HG03439 (cell line): Measurements from ENCODE around the gene PLEKHA7.

Experiments
- ATAC-seq: cut with Tn5 transposase; IDR thresholded peaks from one replicate; pipeline ENCODE4 v1.9.1; 2021; ENCODE audit warnings: mild to moderate bottlenecking, moderate library complexity; ENCODE audit not compliant: unreplicated experiment

The PLEKHA7 gene

GRCh38 chr11:16846305-16846704 lies 167.9 kb downstream of the PLEKHA7 start:
- no peak for ATAC-seq

GRCh38 chr11:16844268-16844771 lies 169.9 kb downstream of the PLEKHA7 start:
- ATAC-seq: no peak

- no peak for ATAC-seq
Measured at GRCh38 chr11:16843294-16843693, 170.9 kb downstream of the PLEKHA7 start.

- ATAC-seq: no peak
Measured at GRCh38 chr11:16841984-16842383, 172.2 kb downstream of the PLEKHA7 start.

GRCh38 chr11:16841481-16841880 lies 172.7 kb downstream of the PLEKHA7 start:
- ATAC-seq: no peak

GRCh38 chr11:16840951-16841350 lies 173.3 kb downstream of the PLEKHA7 start:
- no peak for ATAC-seq

GRCh38 chr11:16839821-16840220 lies 174.4 kb downstream of the PLEKHA7 start:
- ATAC-seq: no peak

- ATAC-seq: no peak
Measured at GRCh38 chr11:16834384-16834783, 179.8 kb downstream of the PLEKHA7 start.

- no peak for ATAC-seq
Measured at GRCh38 chr11:16833026-16833425, 181.2 kb downstream of the PLEKHA7 start.

GRCh38 chr11:16832193-16832539 lies 182.0 kb downstream of the PLEKHA7 start:
- ATAC-seq: no peak

- no peak for ATAC-seq
Measured at GRCh38 chr11:16831316-16832192, 182.7 kb downstream of the PLEKHA7 start.

GRCh38 chr11:16827139-16827538 lies 187.1 kb downstream of the PLEKHA7 start:
- ATAC-seq: no peak

GRCh38 chr11:16825968-16826367 lies 188.2 kb downstream of the PLEKHA7 start:
- no peak for ATAC-seq

GRCh38 chr11:16825101-16825500 lies 189.1 kb downstream of the PLEKHA7 start:
- ATAC-seq: no peak

- peak; percentile 66 for ATAC-seq
Measured at GRCh38 chr11:16820324-16821092, 193.7 kb downstream of the PLEKHA7 start.

- ATAC-seq: no peak
Measured at GRCh38 chr11:16818284-16818683, 195.9 kb downstream of the PLEKHA7 start.

- no peak for ATAC-seq
Measured at GRCh38 chr11:16817351-16817750, 196.9 kb downstream of the PLEKHA7 start.

GRCh38 chr11:16816358-16817270 lies 197.6 kb downstream of the PLEKHA7 start:
- ATAC-seq: no peak

GRCh38 chr11:16815047-16815767 lies 199.0 kb downstream of the PLEKHA7 start:
- no peak for ATAC-seq

GRCh38 chr11:16814410-16815046 lies 199.7 kb downstream of the PLEKHA7 start:
- no peak for ATAC-seq
